Adrenal gland (tissue), 12 donors: Measurements from ENCODE around the gene MDH1. TPM values are rescaled to one million over a fixed set of nuclear protein-coding genes. Genes with fewer than 3 reads are reported as not detected.

Experiments used
- DNase-seq, 7 donors: peaks; one replicate each; pipeline ENCODE4 v3.0.0-alpha.2; 2019 to 2020
- H3K27ac ChIP-seq, 5 donors: fragments of 200-600 bp; sonication (generic) in 4 of 5; 1 replicate in 3 of 5; 2 replicates in 2 of 5; pipeline versions ENCODE4 v1.5.1 to v1.8.0; 2016 to 2020; ENCODE audit warnings: mild to moderate bottlenecking in 1 of 5
- H3K27me3 ChIP-seq: fragments of 200-600 bp; 2 replicates; pipeline ENCODE4 v1.8.0; 2021
- H3K36me3 ChIP-seq, 2 donors: fragments of 200-600 bp; replicated peaks in 1 of 2; 1 replicate in 1 of 2; 2 replicates in 1 of 2; pipeline versions ENCODE4 v1.5.1 to v1.8.0; 2018 to 2022
- H3K4me1 ChIP-seq, 2 donors: fragments of 200-600 bp; replicated peaks in 1 of 2; 1 replicate in 1 of 2; 2 replicates in 1 of 2; pipeline versions ENCODE4 v1.5.1 to v1.8.0; 2018 to 2021
- H3K4me3 ChIP-seq, 4 donors: fragments of 200-600 bp; sonication (generic) in 3 of 4; one replicate each; pipeline ENCODE4 v1.5.1; 2016 to 2018
- H3K9me3 ChIP-seq, 3 donors: fragments of 200-600 bp; sonication (generic) in 1 of 3; replicated peaks in 1 of 3; 1 replicate in 2 of 3; 2 replicates in 1 of 3; pipeline versions ENCODE4 v1.5.1 to v1.8.0; 2016 to 2021
- POLR2A ChIP-seq, 2 donors: fragments of 450-650 bp; IDR thresholded peaks; one replicate each; pipeline ENCODE4 v1.6.1; 2017; ENCODE audit warnings: antibody characterized with exemption in 2 of 2, mild to moderate bottlenecking in 2 of 2, moderate library complexity in 1 of 2
- WGBS, 4 donors: extraction: QIAGEN DNeasy Blood & Tissue Kit in 2 of 4; methylation state at CpG; one replicate each; pipeline versions ENCODE4 v1.1.5 to v1.1.7; 2013 to 2017; 5-methylcytosine and 5-hydroxymethylcytosine counted together
- intact Hi-C, 2 donors: fragments of 100-400 bp; cut with DNase I; formaldehyde crosslinking; loops; one replicate each; pipeline versions ENCODE4 v1.14.1 to v1.15.0; 2022 to 2023
- polyA plus RNA-seq, 3 donors: library from polyadenylated mRNA; stranded (reverse); fragments of 200-250 nt in 2 of 3; fragments of 350-450 nt in 1 of 3; fragmentation: Illumina TruSeq in 1 of 3; extraction: RNeasy Lipid Tissue Mini Kit (QIAGEN cat#74804) in 1 of 3; gene quantifications; one replicate each; pipeline ENCODE4 v1.2.3, GENCODE V29; 2013 to 2014
- total RNA-seq, 9 donors: library from RNA; depleted of rRNA in 4 of 9; stranded (reverse); fragments of >200 nt in 4 of 9; fragments of 120-200 nt in 1 of 9; fragmentation: NEBNext Ultra II Directional in 1 of 9; extraction: Animal tissue kit (Norgen Biotek cat#: 25700) in 1 of 9; gene quantifications; one replicate each; pipeline versions ENCODE4 v1.1.0 to v1.2.4, GENCODE V29; 2013 to 2023
- TF ChIP-seq, protein P1 (sequence below), 6 experiments: fragments of 450-650 bp in 4 of 6; fragments of 200-600 bp in 2 of 6; sonication (generic) in 1 of 6; IDR thresholded peaks; 1 replicate in 5 of 6; 2 replicates in 1 of 6; pipeline versions ENCODE4 v1.5.1 to v1.8.0; 2016 to 2021; ENCODE audit warnings: antibody characterized with exemption in 6 of 6, mild to moderate bottlenecking in 2 of 6, moderate library complexity in 1 of 6
- donor health status: healthy with polysubstance abuse.
- donor health status: Bipolar disorder and iron deficiency.
- donor health status: DM: yes; HTN: yes; CAD: no.
- donor health status: DM: no; HTN: no; CAD: no.
- donor health status: DM: no; HTN: no; CAD: no.
- donor health status: DM: yes; HTN: yes; CAD: no.

Gene MDH1
- total and polyA plus RNA-seq, 12 donors: 184 to 477 (median 287) TPM

DNA sequence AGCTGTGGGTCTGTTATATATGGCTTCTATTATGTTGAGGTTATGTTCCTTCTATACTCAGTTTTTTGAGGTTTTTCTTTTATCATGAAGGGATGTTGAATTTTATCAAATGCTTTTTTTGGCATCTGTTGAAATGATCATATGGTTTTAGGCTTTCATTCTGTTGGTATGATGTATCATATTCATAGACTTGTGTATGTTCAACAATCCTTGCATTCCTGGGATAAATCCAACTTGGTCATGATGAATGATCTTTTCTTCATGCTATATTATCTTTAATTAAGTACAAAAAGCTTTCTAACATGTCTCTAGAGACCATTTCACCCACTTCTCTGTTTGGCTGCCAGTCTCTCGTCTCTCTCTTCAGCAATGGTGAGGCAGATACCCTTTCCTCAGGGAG lies 54.2 kb downstream of the MDH1 start:
- TF ChIP-seq, protein P1, sequence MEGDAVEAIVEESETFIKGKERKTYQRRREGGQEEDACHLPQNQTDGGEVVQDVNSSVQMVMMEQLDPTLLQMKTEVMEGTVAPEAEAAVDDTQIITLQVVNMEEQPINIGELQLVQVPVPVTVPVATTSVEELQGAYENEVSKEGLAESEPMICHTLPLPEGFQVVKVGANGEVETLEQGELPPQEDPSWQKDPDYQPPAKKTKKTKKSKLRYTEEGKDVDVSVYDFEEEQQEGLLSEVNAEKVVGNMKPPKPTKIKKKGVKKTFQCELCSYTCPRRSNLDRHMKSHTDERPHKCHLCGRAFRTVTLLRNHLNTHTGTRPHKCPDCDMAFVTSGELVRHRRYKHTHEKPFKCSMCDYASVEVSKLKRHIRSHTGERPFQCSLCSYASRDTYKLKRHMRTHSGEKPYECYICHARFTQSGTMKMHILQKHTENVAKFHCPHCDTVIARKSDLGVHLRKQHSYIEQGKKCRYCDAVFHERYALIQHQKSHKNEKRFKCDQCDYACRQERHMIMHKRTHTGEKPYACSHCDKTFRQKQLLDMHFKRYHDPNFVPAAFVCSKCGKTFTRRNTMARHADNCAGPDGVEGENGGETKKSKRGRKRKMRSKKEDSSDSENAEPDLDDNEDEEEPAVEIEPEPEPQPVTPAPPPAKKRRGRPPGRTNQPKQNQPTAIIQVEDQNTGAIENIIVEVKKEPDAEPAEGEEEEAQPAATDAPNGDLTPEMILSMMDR (IDR thresholded peaks at IDR 0.05): no peak
- no peak for TF ChIP-seq POLR2A (IDR thresholded peaks at IDR 0.05)
- no peak overlapping the region for H3K27ac ChIP-seq
- H3K4me1 ChIP-seq: no peaks in the 10 kb centered on the region

DNA sequence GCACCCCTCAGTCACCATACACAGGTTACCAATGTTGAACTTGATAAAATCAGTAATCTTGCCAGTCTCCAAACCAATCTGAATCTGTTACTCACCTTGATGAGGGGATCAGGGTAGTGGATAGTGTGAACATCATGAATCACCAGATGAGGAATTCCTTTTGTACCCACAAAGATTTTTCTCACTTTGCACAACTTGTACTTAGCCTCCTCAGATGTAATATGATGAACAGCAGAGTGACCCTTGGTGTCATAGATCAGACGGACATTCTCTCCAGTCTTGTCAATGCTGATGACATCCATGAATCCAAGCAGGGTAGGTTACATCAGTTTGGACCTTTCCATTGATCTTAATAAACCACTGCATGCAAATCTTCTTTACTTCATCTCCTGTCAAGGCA lies 54.7 kb downstream of the MDH1 start:
- intact Hi-C loops: no loop called here
- H3K36me3 ChIP-seq: no peaks in the 10 kb centered on the region
- WGBS, 4 donors: 53 to 80% (median 64%) methylated on average over 1 of the region's 1 CpG
- TF ChIP-seq POLR2A (IDR thresholded peaks at IDR 0.05): no peak
- TF ChIP-seq, protein P1 (IDR thresholded peaks at IDR 0.05): no peak
- no peaks in the 10 kb centered on the region for H3K27me3 ChIP-seq
- no peaks in the 10 kb centered on the region for H3K9me3 ChIP-seq
- DNase-seq: no peak
- H3K4me3 ChIP-seq: no peak overlapping the region
- no peaks in the 10 kb centered on the region for H3K4me1 ChIP-seq
- H3K27ac ChIP-seq: no peak overlapping the region

More for the DNA sequence above, 54.2 kb downstream of the MDH1 start:
- Histone ChIP-seq H3K9me3 (no peaks in the 10 kb centered on the region), H3K36me3 (no peaks in the 10 kb centered on the region), H3K4me3 (no peak overlapping the region), H3K27me3 (no peaks in the 10 kb centered on the region)
- intact Hi-C loops: no loop called here
- WGBS, 4 donors: 52 to 80% (median 72%) methylated on average over 1 of the region's 1 CpG
- no peak for DNase-seq

DNA sequence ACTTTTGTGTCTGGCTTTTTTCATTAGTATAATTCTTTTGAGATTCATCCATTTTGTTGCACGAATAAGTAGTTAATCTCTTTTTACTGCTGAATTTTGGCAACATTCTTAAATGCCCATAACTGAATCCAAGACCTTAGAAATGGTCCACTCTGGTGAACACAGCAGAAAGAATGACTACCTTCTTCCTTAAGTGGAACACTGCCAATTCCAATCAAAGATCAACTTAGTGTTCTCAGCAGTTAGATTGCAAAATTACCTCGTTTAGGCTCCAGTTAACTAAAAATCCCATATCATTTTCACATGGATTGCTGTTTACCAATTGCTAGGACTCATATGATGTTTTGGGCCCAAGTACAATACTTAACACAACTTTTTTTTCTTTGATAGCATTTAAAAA lies 59.9 kb downstream of the MDH1 start:
- Histone ChIP-seq H3K36me3 (no peaks in the 10 kb centered on the region), H3K4me1 (no peaks in the 10 kb centered on the region), H3K27ac (no peak overlapping the region), H3K9me3 (no peaks in the 10 kb centered on the region), H3K27me3 (no peaks in the 10 kb centered on the region), H3K4me3 (no peak overlapping the region)
- WGBS, 4 donors: 64 to 79% (median 74%) methylated on average over 2 of the region's 2 CpGs
- intact Hi-C loops: no loop called here
- TF ChIP-seq, protein P1 (IDR thresholded peaks at IDR 0.05): no peak
- TF ChIP-seq POLR2A (IDR thresholded peaks at IDR 0.05): no peak
- no peak for DNase-seq

DNA sequence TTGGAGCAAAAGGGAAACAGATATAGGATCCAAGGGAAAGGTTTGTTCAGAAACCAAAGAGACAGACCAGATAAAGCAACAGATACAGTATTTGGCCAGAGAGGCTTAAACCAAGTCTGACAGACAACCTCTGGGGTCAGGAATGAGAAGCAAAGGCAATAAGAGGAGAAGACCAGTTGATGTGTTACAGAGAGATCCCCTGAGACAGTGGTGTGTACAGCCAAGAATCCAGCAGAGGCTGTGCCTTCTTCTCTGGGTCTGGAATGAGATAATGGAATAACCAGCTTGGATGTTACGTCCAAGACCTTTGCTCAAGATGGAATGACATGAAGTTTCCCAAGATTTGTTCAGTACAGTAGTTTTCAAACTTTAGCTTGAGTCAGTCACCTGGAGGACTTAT lies 61.1 kb downstream of the MDH1 start:
- no peaks in the 10 kb centered on the region for H3K36me3 ChIP-seq
- intact Hi-C loops: no loop called here
- no peak for DNase-seq
- TF ChIP-seq POLR2A (IDR thresholded peaks at IDR 0.05): no peak
- H3K9me3 ChIP-seq: no peaks in the 10 kb centered on the region
- 75 to 92% (median 88%) methylated on average over 1 of the region's 1 CpG for WGBS, 4 donors
- no peaks in the 10 kb centered on the region for H3K4me1 ChIP-seq
- no peak overlapping the region for H3K4me3 ChIP-seq
- no peaks in the 10 kb centered on the region for H3K27me3 ChIP-seq
- H3K27ac ChIP-seq: no peak overlapping the region

DNA sequence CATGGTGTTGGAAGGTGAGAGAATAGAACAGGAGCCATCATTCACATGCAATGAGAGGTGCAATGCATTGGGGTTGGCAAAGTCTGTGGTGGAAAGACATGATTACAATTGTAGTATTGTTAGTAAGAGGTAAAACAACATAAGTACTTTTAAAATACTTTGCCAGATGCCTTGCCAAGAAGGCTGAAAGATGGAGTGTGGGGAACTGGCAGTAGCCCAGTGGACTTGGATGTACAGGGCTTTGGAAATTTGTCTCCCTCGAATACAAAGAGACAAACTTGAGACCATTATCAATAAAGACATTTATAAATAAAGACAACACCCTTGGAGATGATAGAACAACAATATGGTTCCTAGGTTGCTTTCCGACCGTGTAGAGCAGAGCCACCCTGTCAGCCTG lies 62.0 kb downstream of the MDH1 start:
- no peaks in the 10 kb centered on the region for H3K4me1 ChIP-seq
- 74 to 80% (median 76%) methylated on average over 3 of the region's 3 CpGs for WGBS, 4 donors
- no peak overlapping the region for H3K27ac ChIP-seq
- no peak for DNase-seq
- intact Hi-C loops: no loop called here
- TF ChIP-seq, protein P1 (IDR thresholded peaks at IDR 0.05): no peak
- TF ChIP-seq POLR2A (IDR thresholded peaks at IDR 0.05): no peak
- H3K9me3 ChIP-seq: no peaks in the 10 kb centered on the region
- H3K27me3 ChIP-seq: no peaks in the 10 kb centered on the region
- no peak overlapping the region for H3K4me3 ChIP-seq
- H3K36me3 ChIP-seq: no peaks in the 10 kb centered on the region
